SK-N-SH treated with all-trans-retinoic acid at 6 μM for 48 hours (cell line): ENCODE results near the gene BCO2.

Experiments
- ATAC-seq: fragments of 200-7000 bp; cut with Tn5 transposase; 3 replicates; pipeline ENCODE4 v1.9.1; 2020; ENCODE audit warnings: mild to moderate bottlenecking, moderate library complexity
- ARNTL ChIP-seq: fragments of 450-650 bp; formaldehyde crosslinking; IDR thresholded peaks from 2 replicates; pipeline ENCODE4 v1.5.0; 2020; ENCODE audit warnings: low read depth, mild to moderate bottlenecking, moderate library complexity, borderline replicate concordance
- BACH2 ChIP-seq: fragments of 250-450 bp; sonication (Bioruptor Pico); IDR thresholded peaks from 2 replicates; pipeline ENCODE4 v1.9.0; 2021; ENCODE audit warnings: mild to moderate bottlenecking, borderline replicate concordance
- CSDC2 ChIP-seq: fragments of 250-450 bp; sonication (Bioruptor Pico); IDR thresholded peaks from 2 replicates; pipeline ENCODE4 v1.5.0; 2020; ENCODE audit warnings: mild to moderate bottlenecking, moderate library complexity
- ESRRG ChIP-seq: fragments of 250-450 bp; sonication (Bioruptor Pico); IDR thresholded peaks from 2 replicates; pipeline ENCODE4 v1.6.1; 2021; ENCODE audit warnings: mild to moderate bottlenecking
- GLIS3 ChIP-seq: fragments of 250-450 bp; sonication (Bioruptor Pico); IDR thresholded peaks from 2 replicates; pipeline ENCODE4 v1.5.0; 2020; ENCODE audit warnings: mild to moderate bottlenecking, moderate library complexity
- ISL1 ChIP-seq: fragments of 250-450 bp; sonication (Bioruptor Pico); IDR thresholded peaks from 2 replicates; pipeline ENCODE4 v2.1.2; 2022; ENCODE audit warnings: mild to moderate bottlenecking, moderate library complexity
- OSR1 ChIP-seq: fragments of 250-450 bp; sonication (Bioruptor Pico); IDR thresholded peaks from 2 replicates; pipeline ENCODE4 v1.8.0; 2022; ENCODE audit warnings: moderate library complexity, mild to moderate bottlenecking, inconsistent platforms
- POU6F1 ChIP-seq: fragments of 250-450 bp; sonication (Bioruptor Pico); IDR thresholded peaks from 2 replicates; pipeline ENCODE4 v1.8.0; 2021; ENCODE audit warnings: low read depth, mild to moderate bottlenecking, moderate library complexity, borderline replicate concordance
- PPARA ChIP-seq: fragments of 250-450 bp; sonication (Bioruptor Pico); IDR thresholded peaks from 2 replicates; pipeline ENCODE4 v1.5.0; 2020; ENCODE audit warnings: mild to moderate bottlenecking, borderline replicate concordance
- RARB ChIP-seq: fragments of 250-450 bp; sonication (Bioruptor Pico); IDR thresholded peaks from 2 replicates; pipeline ENCODE4 v1.8.0; 2021; ENCODE audit warnings: mild to moderate bottlenecking, moderate library complexity
- SNAI2 ChIP-seq: fragments of 250-450 bp; sonication (Bioruptor Pico); IDR thresholded peaks from 2 replicates; pipeline ENCODE4 v1.5.0; 2020; ENCODE audit warnings: mild to moderate bottlenecking, moderate library complexity
- TCF4 ChIP-seq: fragments of 250-450 bp; sonication (Bioruptor Pico); IDR thresholded peaks from 2 replicates; pipeline ENCODE4 v1.8.0; 2021; ENCODE audit warnings: mild to moderate bottlenecking, moderate library complexity, borderline replicate concordance
- TOX ChIP-seq: fragments of 250-450 bp; sonication (Bioruptor Pico); IDR thresholded peaks from 2 replicates; pipeline ENCODE4 v1.8.0; 2021; ENCODE audit warnings: mild to moderate bottlenecking, moderate library complexity, borderline replicate concordance
- ZC3H10 ChIP-seq: fragments of 250-450 bp; sonication (Bioruptor Pico); IDR thresholded peaks from 2 replicates; pipeline ENCODE4 v1.5.1; 2021; ENCODE audit warnings: mild to moderate bottlenecking, moderate library complexity
- ZFP3 ChIP-seq: fragments of 250-450 bp; sonication (Bioruptor Pico); IDR thresholded peaks from 2 replicates; pipeline ENCODE4 v1.5.0; 2020; ENCODE audit warnings: mild to moderate bottlenecking, moderate library complexity
- ZFP30 ChIP-seq: fragments of 450-650 bp; formaldehyde crosslinking; IDR thresholded peaks from 2 replicates; pipeline ENCODE4 v1.5.0; 2022; ENCODE audit warnings: mild to moderate bottlenecking, moderate library complexity
- ZNF565 ChIP-seq: fragments of 450-650 bp; formaldehyde crosslinking; conservative IDR thresholded peaks from 2 replicates; pipeline ENCODE4 v1.5.0; 2020; ENCODE audit warnings: low read depth, mild to moderate bottlenecking, moderate library complexity
- ZNF70 ChIP-seq: fragments of 450-650 bp; formaldehyde crosslinking; IDR thresholded peaks from 2 replicates; pipeline ENCODE4 v1.5.0; 2020; ENCODE audit warnings: mild to moderate bottlenecking, moderate library complexity
- ZNF8 ChIP-seq: fragments of 450-650 bp; formaldehyde crosslinking; IDR thresholded peaks from 2 replicates; pipeline ENCODE4 v1.5.0; 2020; ENCODE audit warnings: mild to moderate bottlenecking, moderate library complexity
- TF ChIP-seq, protein P1 (sequence below): fragments of 250-450 bp; sonication (Bioruptor Pico); IDR thresholded peaks from 2 replicates; pipeline ENCODE4 v1.5.1; 2021; ENCODE audit warnings: mild to moderate bottlenecking, moderate library complexity
- TF ChIP-seq, protein P2 (sequence below): fragments of 250-450 bp; sonication (Bioruptor Pico); IDR thresholded peaks from 2 replicates; pipeline ENCODE4 v1.5.1; 2020; ENCODE audit warnings: low read depth, mild to moderate bottlenecking, moderate library complexity
- TF ChIP-seq, protein P3 (sequence below): fragments of 250-450 bp; sonication (Bioruptor Pico); IDR thresholded peaks from 2 replicates; pipeline ENCODE4 v1.5.0; 2020; ENCODE audit warnings: mild to moderate bottlenecking, moderate library complexity
- TF ChIP-seq, protein P4 (sequence below): fragments of 250-450 bp; sonication (Bioruptor Pico); IDR thresholded peaks from 2 replicates; pipeline ENCODE4 v1.8.0; 2020; ENCODE audit warnings: mild to moderate bottlenecking, moderate library complexity, borderline replicate concordance

BCO2 gene

GRCh38 chr11:112175599-112175952 is 264 bp downstream of the BCO2 start:
- ATAC-seq, result peak; percentile 45

DNA sequence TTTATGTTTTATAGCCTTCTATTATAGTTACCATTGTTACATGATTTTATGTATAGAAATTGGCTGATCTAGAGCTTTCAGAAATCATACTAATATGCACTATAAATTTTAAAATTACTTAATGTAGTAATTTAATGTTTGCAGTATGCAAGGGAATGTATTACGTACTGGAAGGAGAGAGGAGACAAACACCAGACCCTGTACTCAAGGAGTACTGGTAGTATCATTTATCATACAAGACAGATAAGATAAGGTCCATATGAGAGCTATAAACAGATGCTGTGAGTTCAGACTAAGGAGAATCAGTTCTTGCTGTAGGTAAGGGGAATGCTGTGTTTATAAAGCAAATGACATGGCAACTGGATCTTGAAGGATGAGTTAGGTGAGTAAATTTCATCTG is 765 bp downstream of the BCO2 start:
- no peak for TF ChIP-seq OSR1
- TF ChIP-seq, protein P1, sequence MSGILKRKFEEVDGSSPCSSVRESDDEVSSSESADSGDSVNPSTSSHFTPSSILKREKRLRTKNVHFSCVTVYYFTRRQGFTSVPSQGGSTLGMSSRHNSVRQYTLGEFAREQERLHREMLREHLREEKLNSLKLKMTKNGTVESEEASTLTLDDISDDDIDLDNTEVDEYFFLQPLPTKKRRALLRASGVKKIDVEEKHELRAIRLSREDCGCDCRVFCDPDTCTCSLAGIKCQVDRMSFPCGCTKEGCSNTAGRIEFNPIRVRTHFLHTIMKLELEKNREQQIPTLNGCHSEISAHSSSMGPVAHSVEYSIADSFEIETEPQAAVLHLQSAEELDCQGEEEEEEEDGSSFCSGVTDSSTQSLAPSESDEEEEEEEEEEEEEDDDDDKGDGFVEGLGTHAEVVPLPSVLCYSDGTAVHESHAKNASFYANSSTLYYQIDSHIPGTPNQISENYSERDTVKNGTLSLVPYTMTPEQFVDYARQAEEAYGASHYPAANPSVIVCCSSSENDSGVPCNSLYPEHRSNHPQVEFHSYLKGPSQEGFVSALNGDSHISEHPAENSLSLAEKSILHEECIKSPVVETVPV (CRISPR knock-in tag), result no peak
- TF ChIP-seq ESRRG (CRISPR knock-in tag), result no peak
- TF ChIP-seq ARNTL (CRISPR knock-in tag), result no peak
- TF ChIP-seq BACH2 (CRISPR knock-in tag), result no peak
- no peak for TF ChIP-seq ZFP3
- no peak; the same call in 1 of the 2 replicates for TF ChIP-seq ZC3H10
- TF ChIP-seq PPARA, result no peak
- TF ChIP-seq TOX (CRISPR knock-in tag), result peak; percentile 69
- TF ChIP-seq GLIS3 (CRISPR knock-in tag), result 0 out of 2 replicates have a peak, but pooled peaks have one; percentile 59
- TF ChIP-seq ZFP30 (CRISPR knock-in tag), result no peak
- TF ChIP-seq POU6F1 (CRISPR knock-in tag), result no peak
- TF ChIP-seq TCF4 (CRISPR knock-in tag), result peak; percentile 89
- no peak for TF ChIP-seq SNAI2 (CRISPR knock-in tag)
- TF ChIP-seq, protein P2, sequence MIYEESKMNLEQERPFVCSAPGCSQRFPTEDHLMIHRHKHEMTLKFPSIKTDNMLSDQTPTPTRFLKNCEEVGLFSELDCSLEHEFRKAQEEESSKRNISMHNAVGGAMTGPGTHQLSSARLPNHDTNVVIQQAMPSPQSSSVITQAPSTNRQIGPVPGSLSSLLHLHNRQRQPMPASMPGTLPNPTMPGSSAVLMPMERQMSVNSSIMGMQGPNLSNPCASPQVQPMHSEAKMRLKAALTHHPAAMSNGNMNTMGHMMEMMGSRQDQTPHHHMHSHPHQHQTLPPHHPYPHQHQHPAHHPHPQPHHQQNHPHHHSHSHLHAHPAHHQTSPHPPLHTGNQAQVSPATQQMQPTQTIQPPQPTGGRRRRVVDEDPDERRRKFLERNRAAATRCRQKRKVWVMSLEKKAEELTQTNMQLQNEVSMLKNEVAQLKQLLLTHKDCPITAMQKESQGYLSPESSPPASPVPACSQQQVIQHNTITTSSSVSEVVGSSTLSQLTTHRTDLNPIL (CRISPR knock-in tag), result no peak
- TF ChIP-seq, protein P3, sequence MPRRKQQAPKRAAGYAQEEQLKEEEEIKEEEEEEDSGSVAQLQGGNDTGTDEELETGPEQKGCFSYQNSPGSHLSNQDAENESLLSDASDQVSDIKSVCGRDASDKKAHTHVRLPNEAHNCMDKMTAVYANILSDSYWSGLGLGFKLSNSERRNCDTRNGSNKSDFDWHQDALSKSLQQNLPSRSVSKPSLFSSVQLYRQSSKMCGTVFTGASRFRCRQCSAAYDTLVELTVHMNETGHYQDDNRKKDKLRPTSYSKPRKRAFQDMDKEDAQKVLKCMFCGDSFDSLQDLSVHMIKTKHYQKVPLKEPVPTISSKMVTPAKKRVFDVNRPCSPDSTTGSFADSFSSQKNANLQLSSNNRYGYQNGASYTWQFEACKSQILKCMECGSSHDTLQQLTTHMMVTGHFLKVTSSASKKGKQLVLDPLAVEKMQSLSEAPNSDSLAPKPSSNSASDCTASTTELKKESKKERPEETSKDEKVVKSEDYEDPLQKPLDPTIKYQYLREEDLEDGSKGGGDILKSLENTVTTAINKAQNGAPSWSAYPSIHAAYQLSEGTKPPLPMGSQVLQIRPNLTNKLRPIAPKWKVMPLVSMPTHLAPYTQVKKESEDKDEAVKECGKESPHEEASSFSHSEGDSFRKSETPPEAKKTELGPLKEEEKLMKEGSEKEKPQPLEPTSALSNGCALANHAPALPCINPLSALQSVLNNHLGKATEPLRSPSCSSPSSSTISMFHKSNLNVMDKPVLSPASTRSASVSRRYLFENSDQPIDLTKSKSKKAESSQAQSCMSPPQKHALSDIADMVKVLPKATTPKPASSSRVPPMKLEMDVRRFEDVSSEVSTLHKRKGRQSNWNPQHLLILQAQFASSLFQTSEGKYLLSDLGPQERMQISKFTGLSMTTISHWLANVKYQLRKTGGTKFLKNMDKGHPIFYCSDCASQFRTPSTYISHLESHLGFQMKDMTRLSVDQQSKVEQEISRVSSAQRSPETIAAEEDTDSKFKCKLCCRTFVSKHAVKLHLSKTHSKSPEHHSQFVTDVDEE, result peak; percentile 73; the same call in 1 of the 2 replicates
- no peak for TF ChIP-seq ZNF70 (CRISPR knock-in tag)
- no peak for TF ChIP-seq RARB (CRISPR knock-in tag)
- peak; percentile 92 for TF ChIP-seq ISL1
- no peak for TF ChIP-seq ZNF8 (CRISPR knock-in tag)
- no peak for TF ChIP-seq ZNF565
- TF ChIP-seq, protein P4, sequence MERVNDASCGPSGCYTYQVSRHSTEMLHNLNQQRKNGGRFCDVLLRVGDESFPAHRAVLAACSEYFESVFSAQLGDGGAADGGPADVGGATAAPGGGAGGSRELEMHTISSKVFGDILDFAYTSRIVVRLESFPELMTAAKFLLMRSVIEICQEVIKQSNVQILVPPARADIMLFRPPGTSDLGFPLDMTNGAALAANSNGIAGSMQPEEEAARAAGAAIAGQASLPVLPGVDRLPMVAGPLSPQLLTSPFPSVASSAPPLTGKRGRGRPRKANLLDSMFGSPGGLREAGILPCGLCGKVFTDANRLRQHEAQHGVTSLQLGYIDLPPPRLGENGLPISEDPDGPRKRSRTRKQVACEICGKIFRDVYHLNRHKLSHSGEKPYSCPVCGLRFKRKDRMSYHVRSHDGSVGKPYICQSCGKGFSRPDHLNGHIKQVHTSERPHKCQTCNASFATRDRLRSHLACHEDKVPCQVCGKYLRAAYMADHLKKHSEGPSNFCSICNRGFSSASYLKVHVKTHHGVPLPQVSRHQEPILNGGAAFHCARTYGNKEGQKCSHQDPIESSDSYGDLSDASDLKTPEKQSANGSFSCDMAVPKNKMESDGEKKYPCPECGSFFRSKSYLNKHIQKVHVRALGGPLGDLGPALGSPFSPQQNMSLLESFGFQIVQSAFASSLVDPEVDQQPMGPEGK, result 0 out of 2 replicates have a peak, but pooled peaks have one; percentile 39
- TF ChIP-seq CSDC2, result no peak
- TF ChIP-seq, all 23 proteins: peak for 6
- ATAC-seq, result peak; percentile 45

More at GRCh38 chr11:112175599-112175952, 264 bp downstream of the BCO2 start:
- TF ChIP-seq TCF4 (CRISPR knock-in tag), result no peak
- TF ChIP-seq PPARA, result no peak

GRCh38 chr11:112177589-112177988 is 2.3 kb downstream of the BCO2 start:
- ATAC-seq, result no peak
- TF ChIP-seq PPARA, result no peak
- no peak for TF ChIP-seq BACH2 (CRISPR knock-in tag)
- TF ChIP-seq, protein P4, result no peak
- no peak for TF ChIP-seq TCF4 (CRISPR knock-in tag)
- no peak for TF ChIP-seq ZFP3
- TF ChIP-seq POU6F1 (CRISPR knock-in tag), result no peak
- no peak for TF ChIP-seq OSR1
- TF ChIP-seq, protein P3, result no peak
- no peak for TF ChIP-seq ARNTL (CRISPR knock-in tag)
- no peak for TF ChIP-seq ZC3H10
